K562 (cell line): Measurements from ENCODE around the gene TOMM40L. TPM values are rescaled to one million over a fixed set of nuclear protein-coding genes. Genes with fewer than 3 reads are reported as not detected.

Experiments used
- ATF4 ChIP-seq: fragments of 450-650 bp; formaldehyde crosslinking; IDR thresholded peaks from 2 replicates; pipeline ENCODE4 v1.4.0; 2022; ENCODE audit warnings: mild to moderate bottlenecking, moderate library complexity
- FOXM1 ChIP-seq, 2 experiments: fragments of 450-650 bp in 1 of 2; sonication (generic) in 1 of 2; formaldehyde crosslinking in 1 of 2; IDR thresholded peaks; 2 replicates each; pipeline versions ENCODE4 v1.6.1 to v1.9.0; 2017 to 2022; ENCODE audit warnings: low read depth in 2 of 2, mild to moderate bottlenecking in 2 of 2, missing genetic modification reagents in 1 of 2, moderate library complexity in 1 of 2
- HDAC6 ChIP-seq: IDR thresholded peaks from 2 replicates; pipeline ENCODE4 v1.6.1; 2012; ENCODE audit warnings: low read depth, mild to moderate bottlenecking, control low read depth, inconsistent platforms, low read length, moderate library complexity
- POLR2AphosphoS5 ChIP-seq: IDR thresholded peaks from 2 replicates; pipeline ENCODE4 v1.6.1; 2011; ENCODE audit warnings: mild to moderate bottlenecking, low read depth, low read length, moderate library complexity; ENCODE audit not compliant: control insufficient read depth, insufficient read depth
- POLR3A ChIP-seq: IDR thresholded peaks from 2 replicates; pipeline ENCODE4 v1.6.1; 2011; ENCODE audit warnings: borderline replicate concordance, mild to moderate bottlenecking, moderate library complexity; ENCODE audit not compliant: insufficient read length, insufficient read depth; ENCODE audit errors: extremely low read depth
- TCF15 ChIP-seq: fragments of 250-450 bp; sonication (Bioruptor Pico); IDR thresholded peaks from 2 replicates; pipeline ENCODE4 v1.8.0; 2022; ENCODE audit warnings: moderate library complexity, mild to moderate bottlenecking, inconsistent platforms
- TCFL5 ChIP-seq: fragments of 250-450 bp; sonication (Bioruptor Pico); conservative IDR thresholded peaks from 2 replicates; pipeline ENCODE4 v1.6.1; 2021; ENCODE audit warnings: mild to moderate bottlenecking, moderate library complexity, matching md5 sums
- ZBTB34 ChIP-seq: fragments of 250-450 bp; sonication (Bioruptor Pico); IDR thresholded peaks from 2 replicates; pipeline ENCODE4 v1.8.0; 2021; ENCODE audit warnings: mild to moderate bottlenecking, moderate library complexity
- ZBTB40 ChIP-seq, 2 experiments: fragments of 450-650 bp in 1 of 2; sonication (generic) in 1 of 2; formaldehyde crosslinking in 1 of 2; IDR thresholded peaks; 2 replicates each; pipeline versions ENCODE4 v1.7.1 to v1.9.0; 2016 to 2022; ENCODE audit warnings: inconsistent platforms in 1 of 2, mild to moderate bottlenecking in 1 of 2, missing genetic modification reagents in 1 of 2
- ZNF232 ChIP-seq: sonication (generic); formaldehyde crosslinking; IDR thresholded peaks from 2 replicates; pipeline ENCODE4 v1.8.0; 2022; ENCODE audit warnings: mild to moderate bottlenecking, missing genetic modification reagents
- polyA plus RNA-seq, 8 experiments: library from polyadenylated mRNA; depleted of rRNA in 4 of 8; stranded (reverse) in 5 of 8; unstranded in 3 of 8; fragments of >200 nt; fragmentation: Nextera tagmentation in 2 of 8; fragmentation: Illumina TruSeq in 1 of 8; extraction: Ambion mirVana in 2 of 8; extraction: Trizol in 1 of 8; gene quantifications; 2 replicates each; pipeline versions ENCODE4 v1.2.1 to v1.2.3, GENCODE V29; 2011 to 2014; ENCODE audit warnings: inconsistent platforms in 1 of 8, missing spikeins in 1 of 8
- total RNA-seq, 7 experiments: library from RNA; depleted of rRNA in 6 of 7; stranded (reverse); fragments of >200 nt in 6 of 7; fragmentation: Illumina TruSeq in 2 of 7; extraction: Trizol in 2 of 7; gene quantifications; 2 replicates each; pipeline versions ENCODE4 v1.2.1 to v1.2.3, GENCODE V29; 2011 to 2021; ENCODE audit warnings: low replicate concordance in 1 of 7

TOMM40L gene
- total and polyA plus RNA-seq, 9 of the 15 experiments (the other 6 are each of a cell fraction or from before 2014, with no cell fraction given), result 9.6 to 33.6 (median 25.2) TPM

GRCh38 chr1:161227196-161227871, 1.5 kb downstream of the TOMM40L start (continued):
- TF ChIP-seq POLR3A (no peak), HDAC6 (no peak), TCF15 (no peak), ZNF232 (no peak), POLR2AphosphoS5 (no peak), FOXM1 (IDR thresholded peaks at IDR 0.05; ENCODE audit: low read depth) (no peak), FOXM1 (CRISPR knock-in tag; IDR thresholded peaks at IDR 0.05; ENCODE audit: low read depth) (no peak), ZBTB40 (IDR thresholded peaks at IDR 0.05) (0 out of 2 replicates have a peak, but pooled peaks have one; percentile 27), ZBTB40 (CRISPR knock-in tag; IDR thresholded peaks at IDR 0.05) (no peak), ZBTB34 (CRISPR knock-in tag) (no peak), ATF4 (peak; percentile 26; the same call in 1 of the 2 replicates), TCFL5 (CRISPR knock-in tag) (no peak)
